SJSA1 (cell line): ENCODE results near the gene SDK1. TPM values are rescaled to one million over a fixed set of nuclear protein-coding genes. Genes with fewer than 3 reads are reported as not detected.

ENCODE experiments used
- DNase-seq, 2 experiments: peaks; one replicate each; pipeline ENCODE4 v3.0.0-alpha.2; 2015 to 2020; ENCODE audit warnings: low spot score in 2 of 2, low read depth in 1 of 2
- H3K27ac ChIP-seq: fragments of 250-450 bp; sonication (Bioruptor Pico); 2 replicates; pipeline ENCODE4 v1.5.1; 2020; ENCODE audit warnings: mild to moderate bottlenecking, moderate library complexity
- H3K27me3 ChIP-seq: fragments of 250-450 bp; sonication (Bioruptor Pico); replicated peaks from 2 replicates; pipeline ENCODE4 v1.5.1; 2020; ENCODE audit warnings: mild to moderate bottlenecking, moderate library complexity
- H3K36me3 ChIP-seq: fragments of 250-450 bp; sonication (Bioruptor Pico); 2 replicates; pipeline ENCODE4 v1.5.1; 2020; ENCODE audit warnings: mild to moderate bottlenecking
- H3K4me1 ChIP-seq: fragments of 250-450 bp; sonication (Bioruptor Pico); replicated peaks from 2 replicates; pipeline ENCODE4 v1.6.1; 2021; ENCODE audit warnings: mild to moderate bottlenecking
- H3K4me3 ChIP-seq: fragments of 250-450 bp; sonication (Bioruptor Pico); 2 replicates; pipeline ENCODE4 v1.5.1; 2020; ENCODE audit warnings: mild to moderate bottlenecking
- H3K9me3 ChIP-seq: fragments of 250-450 bp; sonication (Bioruptor Pico); replicated peaks from 2 replicates; pipeline ENCODE4 v1.5.1; 2020; ENCODE audit warnings: mild to moderate bottlenecking
- total RNA-seq: library from RNA; depleted of rRNA; stranded (reverse); fragments of >200 nt; shearing (Covaris generic); gene quantifications from 2 replicates; pipeline ENCODE4 v1.2.3, GENCODE V29; 2014

Gene SDK1
- total RNA-seq, 1 experiment from 2014 or later = 8.7 TPM

- H3K9me3 ChIP-seq = no peaks in the 10 kb centered on the region
Measured at GRCh38 chr7:4068286-4068685, 767.2 kb downstream of the SDK1 start.

GRCh38 chr7:4069268-4070095, 768.4 kb downstream of the SDK1 start:
- Histone ChIP-seq H3K27ac (no peak overlapping the region), H3K9me3 (no peaks in the 10 kb centered on the region), H3K36me3 (peaks cover 13% of the 10 kb centered on the region), H3K27me3 (no peaks in the 10 kb centered on the region), H3K4me1 (no peaks in the 10 kb centered on the region), H3K4me3 (no peak overlapping the region)
- no peak for DNase-seq

More at GRCh38 chr7:4068286-4068685, 767.2 kb downstream of the SDK1 start:
- Histone ChIP-seq H3K27ac (no peak overlapping the region), H3K36me3 (peaks cover 13% of the 10 kb centered on the region), H3K27me3 (no peaks in the 10 kb centered on the region), H3K4me1 (no peaks in the 10 kb centered on the region), H3K4me3 (no peak overlapping the region)
- no peak for DNase-seq

- no peak for DNase-seq
- Histone ChIP-seq H3K9me3 (no peaks in the 10 kb centered on the region), H3K27me3 (no peaks in the 10 kb centered on the region), H3K4me3 (no peak overlapping the region), H3K36me3 (peaks cover 13% of the 10 kb centered on the region), H3K27ac (no peak overlapping the region), H3K4me1 (no peaks in the 10 kb centered on the region)
Measured at GRCh38 chr7:4070214-4070613, 769.2 kb downstream of the SDK1 start.

GRCh38 chr7:4071370-4072058, 770.5 kb downstream of the SDK1 start:
- no peaks in the 10 kb centered on the region for H3K4me1 ChIP-seq
- H3K27ac ChIP-seq = no peak overlapping the region
- no peaks in the 10 kb centered on the region for H3K9me3 ChIP-seq
- DNase-seq = peak in 1 of 2 experiments; percentile 29
- H3K4me3 ChIP-seq = no peak overlapping the region
- peaks cover 13% of the 10 kb centered on the region for H3K36me3 ChIP-seq
- H3K27me3 ChIP-seq = no peaks in the 10 kb centered on the region

- Histone ChIP-seq H3K36me3 (peaks cover 18% of the 10 kb centered on the region), H3K9me3 (no peaks in the 10 kb centered on the region), H3K4me1 (no peaks in the 10 kb centered on the region), H3K4me3 (no peak overlapping the region), H3K27me3 (no peaks in the 10 kb centered on the region), H3K27ac (no peak overlapping the region)
- DNase-seq = peak in 1 of 2 experiments; percentile 31
Measured at GRCh38 chr7:4072161-4072925, 771.3 kb downstream of the SDK1 start.

- Histone ChIP-seq H3K9me3 (no peaks in the 10 kb centered on the region), H3K4me1 (no peaks in the 10 kb centered on the region), H3K36me3 (peaks cover 20% of the 10 kb centered on the region), H3K27ac (no peak overlapping the region), H3K27me3 (no peaks in the 10 kb centered on the region), H3K4me3 (no peak overlapping the region)
- peak in 1 of 2 experiments; percentile 20 for DNase-seq
Measured at GRCh38 chr7:4073052-4073451, 772.0 kb downstream of the SDK1 start.

- Histone ChIP-seq H3K27ac (no peak overlapping the region), H3K4me1 (no peaks in the 10 kb centered on the region), H3K27me3 (no peaks in the 10 kb centered on the region), H3K9me3 (no peaks in the 10 kb centered on the region), H3K4me3 (no peak overlapping the region), H3K36me3 (peaks cover 17% of the 10 kb centered on the region; the same call in 1 of the 2 replicates)
- peak in 1 of 2 experiments; percentile 22 for DNase-seq
Measured at GRCh38 chr7:4073750-4074149, 772.7 kb downstream of the SDK1 start.

GRCh38 chr7:4074407-4074806, 773.4 kb downstream of the SDK1 start:
- H3K4me3 ChIP-seq = no peak overlapping the region
- H3K27ac ChIP-seq = no peak overlapping the region
- no peaks in the 10 kb centered on the region for H3K27me3 ChIP-seq
- H3K36me3 ChIP-seq = peaks cover 17% of the 10 kb centered on the region; the same call in 1 of the 2 replicates
- no peak for DNase-seq
- no peaks in the 10 kb centered on the region for H3K4me1 ChIP-seq
- no peaks in the 10 kb centered on the region for H3K9me3 ChIP-seq

- H3K27me3 ChIP-seq = no peaks in the 10 kb centered on the region
Measured at GRCh38 chr7:4074994-4075393, 773.9 kb downstream of the SDK1 start.

GRCh38 chr7:4076701-4077294, 775.7 kb downstream of the SDK1 start:
- no peak for DNase-seq
- H3K27ac ChIP-seq = no peak overlapping the region

More at GRCh38 chr7:4074994-4075393, 773.9 kb downstream of the SDK1 start:
- no peak overlapping the region for H3K27ac ChIP-seq
- H3K4me1 ChIP-seq = no peaks in the 10 kb centered on the region
- H3K9me3 ChIP-seq = no peaks in the 10 kb centered on the region
- H3K4me3 ChIP-seq = no peak overlapping the region
- peaks cover 17% of the 10 kb centered on the region; the same call in 1 of the 2 replicates for H3K36me3 ChIP-seq
- no peak for DNase-seq

GRCh38 chr7:4077980-4078379, 776.9 kb downstream of the SDK1 start:
- no peak for DNase-seq
- Histone ChIP-seq H3K4me3 (no peak overlapping the region), H3K9me3 (no peaks in the 10 kb centered on the region), H3K4me1 (no peaks in the 10 kb centered on the region), H3K27me3 (no peaks in the 10 kb centered on the region), H3K36me3 (peaks cover 11% of the 10 kb centered on the region; the same call in 1 of the 2 replicates), H3K27ac (no peak overlapping the region)

More at GRCh38 chr7:4076701-4077294, 775.7 kb downstream of the SDK1 start:
- H3K36me3 ChIP-seq = peaks cover 11% of the 10 kb centered on the region; the same call in 1 of the 2 replicates
- H3K27me3 ChIP-seq = no peaks in the 10 kb centered on the region
- H3K4me3 ChIP-seq = no peak overlapping the region
- H3K4me1 ChIP-seq = no peaks in the 10 kb centered on the region
- H3K9me3 ChIP-seq = no peaks in the 10 kb centered on the region

GRCh38 chr7:4078580-4078979, 777.5 kb downstream of the SDK1 start:
- DNase-seq = no peak
- Histone ChIP-seq H3K36me3 (peaks cover 11% of the 10 kb centered on the region; the same call in 1 of the 2 replicates), H3K4me3 (no peak overlapping the region), H3K4me1 (no peaks in the 10 kb centered on the region), H3K27ac (no peak overlapping the region), H3K9me3 (no peaks in the 10 kb centered on the region), H3K27me3 (no peaks in the 10 kb centered on the region)

- DNase-seq = peak in 1 of 2 experiments; percentile 21
- Histone ChIP-seq H3K27ac (no peak overlapping the region), H3K36me3 (peaks cover 11% of the 10 kb centered on the region; the same call in 1 of the 2 replicates), H3K4me3 (no peak overlapping the region), H3K27me3 (no peaks in the 10 kb centered on the region), H3K9me3 (no peaks in the 10 kb centered on the region), H3K4me1 (no peaks in the 10 kb centered on the region)
Measured at GRCh38 chr7:4079366-4079765, 778.3 kb downstream of the SDK1 start.
